ENCODE measurements around the gene DYNC1LI2. TPM values are rescaled to one million over a fixed set of nuclear protein-coding genes. Genes with fewer than 3 reads are reported as not detected.

Gene DYNC1LI2
- total and polyA plus RNA-seq, 5 experiments from 2014 or later, result 25.7 to 95.2 (median 37.3) TPM

DNA sequence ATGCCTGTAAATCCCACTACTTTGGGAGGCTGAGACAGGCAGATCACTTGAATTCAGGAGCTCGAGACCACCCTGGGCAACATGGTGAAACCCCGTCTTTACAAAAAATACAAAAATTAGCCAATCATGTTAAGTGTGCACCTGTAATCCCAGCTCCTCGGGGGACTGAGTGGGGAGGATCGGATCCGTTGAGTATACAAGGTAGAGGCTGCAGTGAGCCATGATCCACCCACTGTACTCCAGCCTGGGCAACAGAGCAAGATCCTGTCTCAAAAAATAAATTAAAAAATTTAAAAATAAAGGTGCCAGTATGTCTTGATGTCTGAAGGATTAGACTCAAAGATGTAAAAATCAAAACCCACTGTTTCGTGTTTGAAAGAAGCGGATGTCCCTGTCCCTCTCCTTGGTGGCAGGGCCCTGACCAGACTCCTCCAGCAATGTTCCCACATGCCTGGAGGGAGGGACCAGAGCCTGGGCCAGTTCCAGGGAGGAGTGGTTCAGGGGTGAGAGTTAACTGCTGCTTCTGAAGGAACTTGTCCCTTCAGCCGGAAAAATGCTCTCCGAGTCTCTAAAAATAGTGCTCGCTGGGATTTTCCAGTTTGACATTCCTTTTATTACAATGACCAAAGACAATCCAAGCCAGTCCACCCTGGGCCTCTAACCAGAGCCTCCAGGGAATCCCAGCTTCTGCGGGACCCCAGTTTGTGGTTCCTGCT, 45.5 kb downstream of the DYNC1LI2 start:
- Mint-ChIP-seq H3K9me3 (no peaks in the 10 kb centered on the region), H3K36me3 (no peaks in the 10 kb centered on the region), H3K4me3 (no peak overlapping the region), H3K4me1 (no peaks in the 10 kb centered on the region), H3K27me3 (peaks cover 7 to 15% (median 11%) of the 10 kb centered on the region in 5 donors), H3K27ac (peak overlapping the region in 1 of 10 donors; percentile 13)
- DNase-seq (no peak), ATAC-seq (no peak)
- POLR2A ChIA-PET, result no interaction called here

DNA sequence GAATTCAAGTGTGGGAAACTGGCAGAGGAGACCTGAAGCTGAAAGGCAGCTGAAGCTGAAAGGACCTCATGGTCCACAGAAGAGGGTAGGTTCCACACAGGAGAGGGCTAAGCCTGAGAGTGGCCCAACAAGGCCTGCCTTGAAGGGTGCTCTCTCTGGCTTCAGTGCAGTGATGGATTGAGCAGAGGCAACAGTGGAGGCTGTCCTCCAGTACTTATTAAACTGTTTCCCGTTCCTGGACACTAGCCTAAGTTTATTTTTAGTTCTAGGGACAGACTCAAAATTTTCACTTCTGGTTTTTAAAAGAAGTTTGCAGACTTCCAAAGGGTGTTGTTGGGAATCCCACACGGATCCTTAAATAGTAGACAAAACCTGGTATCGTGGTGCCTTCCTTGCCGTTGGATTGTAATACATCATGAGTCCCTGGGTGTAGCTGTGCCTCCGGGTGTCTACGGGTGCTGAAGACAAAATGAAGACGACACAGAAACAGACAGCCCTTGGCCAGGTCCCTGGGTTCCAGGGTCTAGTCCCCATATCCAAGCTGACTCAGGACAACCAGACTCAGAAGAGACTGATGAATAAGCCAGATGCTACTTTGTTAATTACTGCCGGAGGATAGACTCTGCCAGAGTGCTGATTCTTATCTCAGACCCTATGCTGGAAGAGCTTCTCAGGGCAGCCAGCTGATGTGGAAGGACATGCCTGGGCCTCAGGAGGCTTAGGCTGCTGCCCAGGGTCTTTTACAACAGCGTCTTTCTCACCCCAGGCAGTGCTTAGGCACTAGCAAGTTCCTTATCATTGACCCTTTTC, 47.8 kb downstream of the DYNC1LI2 start:
- H3K27ac Mint-ChIP-seq, result peak overlapping the region in 2 of 10 donors; percentile 33 to 43
- POLR2A ChIA-PET, result no interaction called here

DNA sequence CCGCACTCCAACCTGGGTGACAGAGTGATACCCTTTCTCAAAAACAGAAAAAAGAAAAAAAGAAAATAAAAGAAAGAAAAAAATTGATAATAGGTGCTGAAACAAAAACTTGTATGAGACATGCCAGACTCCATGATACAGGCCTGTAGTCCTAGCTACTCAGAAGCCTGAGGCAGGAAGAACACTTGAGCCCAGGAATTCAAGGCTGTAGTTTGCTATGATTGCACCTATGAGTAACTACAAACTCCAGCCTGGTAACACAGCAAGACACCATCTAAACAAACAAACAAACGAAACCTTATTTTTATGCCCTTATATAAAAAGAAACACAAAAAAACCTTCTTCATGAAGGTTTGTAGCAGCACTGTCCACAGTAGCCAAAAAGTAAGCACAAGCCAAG, 49.9 kb downstream of the DYNC1LI2 start:
- DNase-seq, result no peak
- no peaks in the 10 kb centered on the region for H3K36me3 Mint-ChIP-seq
- H3K4me1 Mint-ChIP-seq, result peaks cover 0 to 7% (median 2%) of the 10 kb centered on the region in 4 donors
- no peak overlapping the region for H3K4me3 Mint-ChIP-seq
- peaks cover 0 to 13% (median 4%) of the 10 kb centered on the region in 5 donors for H3K27me3 Mint-ChIP-seq
- H3K27ac Mint-ChIP-seq, result no peak overlapping the region
- H3K9me3 Mint-ChIP-seq, result no peaks in the 10 kb centered on the region
- no peak for ATAC-seq
- POLR2A ChIA-PET, result interaction anchor here (0.7 kb wide), 1 partner anchor 627 kb away, joined by 3 read pairs; no protein-coding TSS in a partner anchor

More for the DNA sequence above, 47.8 kb downstream of the DYNC1LI2 start:
- no peak for DNase-seq
- ATAC-seq, result no peak
- no peaks in the 10 kb centered on the region for H3K4me1 Mint-ChIP-seq
- H3K4me3 Mint-ChIP-seq, result no peak overlapping the region
- no peaks in the 10 kb centered on the region for H3K36me3 Mint-ChIP-seq
- no peaks in the 10 kb centered on the region for H3K9me3 Mint-ChIP-seq
- H3K27me3 Mint-ChIP-seq, result peaks cover 1 to 18% (median 8%) of the 10 kb centered on the region in 5 donors

DNA sequence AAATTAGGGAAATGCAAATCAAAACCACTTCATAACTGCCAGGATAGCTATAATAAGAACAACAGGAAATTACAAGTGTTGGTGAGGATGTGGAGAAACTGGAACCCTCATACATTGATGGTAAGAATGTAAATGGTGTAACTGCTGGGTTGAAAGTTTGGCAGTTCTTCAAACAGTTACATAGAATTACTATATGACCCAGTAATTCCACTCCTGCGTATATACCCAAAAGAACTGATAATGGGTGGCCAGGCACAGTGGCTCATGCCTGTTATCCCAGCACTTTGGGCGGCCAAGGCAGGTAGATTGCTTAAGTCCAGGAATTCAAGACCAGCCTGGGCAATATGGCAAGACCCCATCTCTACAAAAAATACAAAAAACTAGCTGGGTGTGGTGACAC, 50.4 kb downstream of the DYNC1LI2 start:
- H3K36me3 Mint-ChIP-seq, result no peaks in the 10 kb centered on the region
- no peak for DNase-seq
- POLR2A ChIA-PET, result interaction anchor here (0.7 kb wide), 1 partner anchor 628 kb away, joined by 3 read pairs; no protein-coding TSS in a partner anchor
- peaks cover 0 to 7% (median 2%) of the 10 kb centered on the region in 4 donors for H3K4me1 Mint-ChIP-seq
- no peak overlapping the region for H3K27ac Mint-ChIP-seq
- ATAC-seq, result no peak
- H3K4me3 Mint-ChIP-seq, result no peak overlapping the region
- H3K9me3 Mint-ChIP-seq, result no peaks in the 10 kb centered on the region
- H3K27me3 Mint-ChIP-seq, result peaks cover 0 to 11% (median 4%) of the 10 kb centered on the region in 5 donors

DNA sequence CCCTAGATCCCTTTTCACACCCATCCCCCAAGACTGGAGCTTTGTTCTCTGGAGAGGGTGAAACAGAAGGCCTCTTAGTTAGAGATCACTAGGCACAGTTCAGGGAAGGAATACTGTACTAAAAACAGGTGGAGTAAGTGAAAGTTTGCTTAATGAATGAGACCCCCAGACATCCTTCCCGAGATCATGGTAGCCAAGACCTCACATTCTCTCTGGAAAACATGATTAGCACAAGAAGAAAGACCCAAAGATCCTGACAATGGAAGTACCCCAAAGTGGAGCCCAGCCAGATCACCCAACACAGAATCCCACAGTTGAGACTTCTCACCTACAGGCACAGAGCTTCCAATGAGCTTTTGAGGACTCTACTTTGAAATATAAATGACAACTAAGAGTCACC, 51.5 kb downstream of the DYNC1LI2 start:
- Mint-ChIP-seq H3K27me3 (peaks cover 0 to 11% (median 1%) of the 10 kb centered on the region in 5 donors), H3K4me1 (peaks cover 5 to 17% (median 12%) of the 10 kb centered on the region in 4 donors), H3K4me3 (peak overlapping the region in 1 of 10 donors; percentile 61), H3K27ac (no peak overlapping the region), H3K9me3 (no peaks in the 10 kb centered on the region), H3K36me3 (no peaks in the 10 kb centered on the region)
- ATAC-seq (no peak), DNase-seq (no peak)
- POLR2A ChIA-PET, result interaction anchor here (0.7 kb wide), 1 partner anchor 16 kb away, joined by 3 read pairs; no protein-coding TSS in a partner anchor

DNA sequence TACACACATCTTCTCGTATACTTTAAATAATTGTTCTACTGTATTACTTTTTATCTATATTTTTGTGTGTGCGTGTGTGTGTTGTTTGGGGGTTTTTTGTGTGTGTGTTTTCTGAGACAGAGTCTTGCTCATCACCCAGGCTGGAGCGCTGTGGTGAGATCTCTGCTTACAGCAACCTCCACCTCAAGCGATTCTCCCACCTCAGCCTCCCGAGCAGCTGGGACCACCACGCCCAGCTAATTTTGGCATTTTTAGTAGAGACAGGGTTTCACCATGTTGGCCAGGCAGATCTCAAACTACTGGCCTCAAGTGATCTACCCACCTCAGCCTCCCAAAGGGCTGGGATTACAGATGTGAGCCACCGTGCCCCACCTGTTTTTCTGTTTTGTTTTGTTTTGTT, 53.4 kb downstream of the DYNC1LI2 start:
- DNase-seq, result no peak
- Mint-ChIP-seq H3K36me3 (no peaks in the 10 kb centered on the region), H3K9me3 (no peaks in the 10 kb centered on the region), H3K27ac (no peak overlapping the region), H3K27me3 (peaks cover 0 to 9% (median under 1%) of the 10 kb centered on the region in 5 donors), H3K4me3 (peak overlapping the region in 9 of 10 donors; percentile 23 to 90 (median 74)), H3K4me1 (peaks cover 6 to 19% (median 16%) of the 10 kb centered on the region in 4 donors)
- ATAC-seq, result no peak
- POLR2A ChIA-PET, result no interaction called here

DNA sequence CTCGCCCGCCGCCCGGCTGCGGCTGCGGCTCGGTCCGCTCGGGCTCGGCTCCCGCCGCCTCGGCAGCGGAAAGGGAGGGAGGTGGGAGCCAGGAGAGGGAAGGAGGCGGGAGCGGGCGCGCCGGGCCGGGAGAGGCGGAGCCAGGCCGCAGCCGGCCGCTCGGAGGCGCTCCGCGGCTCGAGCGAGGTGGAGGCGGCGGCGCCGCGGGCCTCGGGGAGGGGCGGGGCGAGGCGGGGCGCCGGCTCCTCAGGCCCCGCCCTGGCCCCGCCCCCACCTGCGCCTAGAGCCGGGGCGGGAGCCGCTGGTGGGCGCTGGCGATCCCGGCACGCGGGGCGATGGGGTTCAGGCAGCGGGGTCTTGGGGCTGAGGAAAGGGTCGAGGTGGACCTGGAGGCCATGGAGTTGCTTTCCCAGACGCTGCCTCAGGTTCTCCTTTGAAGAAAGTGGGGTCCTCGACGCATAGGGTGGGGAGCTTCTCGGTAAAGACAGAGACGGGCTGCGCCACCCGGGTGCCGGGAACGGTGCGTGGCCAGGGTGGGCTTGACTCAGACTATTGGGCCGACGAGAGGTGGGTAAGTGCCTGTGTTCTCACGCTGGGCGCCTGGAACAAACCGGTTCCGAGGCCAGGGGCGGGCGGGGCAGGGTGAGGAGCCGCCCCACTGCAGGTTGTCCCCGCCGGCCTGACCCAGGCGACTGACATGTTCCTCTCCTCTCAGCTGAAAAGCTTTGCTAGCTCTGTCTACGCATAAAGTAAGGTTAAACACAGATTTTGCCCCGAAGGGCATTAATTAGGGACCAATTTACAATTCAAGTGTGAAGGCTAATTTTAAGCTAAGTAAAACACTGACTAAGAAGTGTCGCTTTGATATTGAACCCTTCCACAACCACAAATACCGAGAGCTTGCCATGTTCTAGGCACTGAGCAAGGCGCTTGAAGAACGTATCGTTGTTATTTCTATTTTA, 54.5 kb downstream of the DYNC1LI2 start, which contains the start of gene CMTM4:
CMTM4 (minus strand) TSS at position 75 of the 962 bp plus-strand sequence. CDS start 218 bp downstream, outside the sequence.
- H3K4me1 Mint-ChIP-seq, result peaks cover 6 to 19% (median 16%) of the 10 kb centered on the region in 4 donors
- ATAC-seq (peak; percentile 87 to 89), DNase-seq (peak; percentile 46 to 91 (median 76))
- H3K27ac Mint-ChIP-seq, result peak within 1 kb of the TSS; percentile 15 to 87 (median 72)
- POLR2A ChIA-PET, result interaction anchor here (0.5 kb wide), 1 partner anchor 41 kb away, joined by 3 read pairs; no protein-coding TSS in a partner anchor
- no peaks in the 10 kb centered on the region for H3K9me3 Mint-ChIP-seq
- peaks cover 0 to 9% (median 0%) of the 10 kb centered on the region in 5 donors for H3K27me3 Mint-ChIP-seq
- no peaks in the 10 kb centered on the region for H3K36me3 Mint-ChIP-seq
- H3K4me3 Mint-ChIP-seq, result peak within 1 kb of the TSS; percentile 79 to 90 (median 85)

DNA sequence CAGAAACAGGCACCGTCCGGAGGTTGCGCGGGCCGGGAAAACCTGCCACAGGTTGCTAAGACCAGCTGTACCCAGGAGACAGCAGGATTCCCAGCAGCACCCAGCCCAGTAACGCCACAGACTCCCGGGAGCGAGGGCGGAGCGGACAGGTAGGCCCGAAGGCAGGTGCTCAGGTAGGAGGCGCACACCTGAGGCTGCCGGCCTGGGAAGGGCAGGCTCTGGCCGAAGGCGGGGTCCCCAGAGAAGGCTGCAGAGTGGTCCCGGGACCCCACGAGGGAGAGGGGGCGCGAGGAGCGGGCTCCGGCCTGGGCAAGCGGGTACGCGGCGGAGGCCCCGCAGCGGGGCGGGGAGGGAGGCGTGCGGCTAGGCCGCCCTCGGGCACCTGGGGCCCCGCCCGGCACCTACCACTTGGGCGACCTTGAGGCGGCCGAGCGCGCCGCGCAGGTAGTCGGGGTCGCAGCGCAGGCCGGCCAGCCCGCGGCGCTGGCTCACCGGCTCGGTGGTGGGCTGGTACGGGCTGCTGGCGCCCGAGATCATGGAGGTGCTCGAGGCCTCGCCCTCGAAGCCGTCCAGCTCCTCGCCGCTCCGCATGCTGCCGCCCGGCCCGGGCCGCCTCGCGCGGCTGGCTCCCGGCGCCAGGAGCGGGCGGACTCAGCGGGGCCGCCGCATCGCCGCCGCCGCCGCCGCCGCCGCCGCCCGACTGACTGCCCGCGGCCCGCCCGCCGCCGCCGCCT, 55.3 kb downstream of the DYNC1LI2 start:
- peaks cover 0 to 9% (median 0%) of the 10 kb centered on the region in 5 donors for H3K27me3 Mint-ChIP-seq
- peak overlapping the region; percentile 77 to 90 (median 82) for H3K4me3 Mint-ChIP-seq
- ATAC-seq, result peak; percentile 44 to 53
- peak in 5 of 10 donors; percentile 6 to 33 (median 16) for DNase-seq
- H3K27ac Mint-ChIP-seq, result peak overlapping the region in 7 of 10 donors; percentile 34 to 87 (median 62)
- POLR2A ChIA-PET, result interaction anchor here (0.5 to 1.1 kb wide), 4 partner anchors 11 to 92 kb away, joined by 3 read pairs; partner anchors contain the start of genes CMTM3 and DYNC1LI2
- H3K9me3 Mint-ChIP-seq, result no peaks in the 10 kb centered on the region
- H3K36me3 Mint-ChIP-seq, result no peaks in the 10 kb centered on the region
- H3K4me1 Mint-ChIP-seq, result peaks cover 6 to 19% (median 16%) of the 10 kb centered on the region in 4 donors

DNA sequence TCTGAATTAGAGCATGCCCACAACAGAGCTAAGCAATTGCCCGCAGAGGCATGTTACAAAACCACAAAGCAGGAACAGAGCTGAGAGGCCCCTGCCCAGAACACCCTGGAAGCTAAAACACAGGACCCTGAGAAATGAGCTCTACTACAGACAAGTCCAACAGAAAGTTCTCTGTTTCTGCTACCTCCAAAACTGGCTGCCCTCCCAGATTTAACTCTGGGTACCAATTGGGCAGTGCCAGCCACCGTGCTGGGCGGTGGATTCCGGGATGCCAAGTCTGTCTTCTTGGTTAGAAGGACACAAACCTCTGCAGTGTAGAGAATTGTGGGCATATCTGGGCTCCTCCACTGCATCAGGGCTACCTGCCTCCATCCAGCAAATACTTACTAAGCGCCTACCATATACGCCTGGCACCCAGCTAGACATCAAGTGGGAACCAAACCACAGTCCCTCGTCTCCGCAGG, 55.9 kb downstream of the DYNC1LI2 start:
- H3K27ac Mint-ChIP-seq, result peak overlapping the region in 8 of 10 donors; percentile 34 to 87 (median 74)
- no peaks in the 10 kb centered on the region for H3K9me3 Mint-ChIP-seq
- peak in 5 of 10 donors; percentile 10 to 25 (median 24) for DNase-seq
- peak overlapping the region; percentile 77 to 90 (median 82) for H3K4me3 Mint-ChIP-seq
- H3K27me3 Mint-ChIP-seq, result peaks cover 0 to 9% (median 0%) of the 10 kb centered on the region in 5 donors
- H3K4me1 Mint-ChIP-seq, result peaks cover 6 to 19% (median 16%) of the 10 kb centered on the region in 4 donors
- POLR2A ChIA-PET, result interaction anchor here (0.8 to 1.1 kb wide), 3 partner anchors 10 to 91 kb away, joined by 3 read pairs; partner anchors contain the start of genes CMTM3 and DYNC1LI2
- ATAC-seq, result peak in 1 of 2 donors; percentile 8
- no peaks in the 10 kb centered on the region for H3K36me3 Mint-ChIP-seq

DNA sequence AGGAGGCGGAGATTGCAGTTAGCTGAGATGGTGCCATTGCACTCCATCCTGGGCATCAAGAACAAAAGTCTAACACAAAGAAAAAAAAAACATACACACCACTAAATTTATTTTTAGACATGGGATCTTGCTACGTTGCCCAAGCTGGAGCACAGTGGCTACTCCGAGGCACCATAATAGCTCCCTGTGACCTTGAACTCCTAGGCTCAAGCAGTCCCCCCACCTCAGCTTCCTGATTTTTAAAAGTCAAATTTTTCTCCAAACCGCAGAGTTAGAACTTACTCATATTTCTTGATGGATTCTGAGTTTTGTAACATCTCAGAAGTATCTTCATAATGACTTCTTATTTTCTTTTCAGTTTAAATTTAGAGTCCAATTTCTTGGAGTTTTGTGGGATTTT, 58.3 kb downstream of the DYNC1LI2 start:
- POLR2A ChIA-PET, result no interaction called here
- DNase-seq (no peak), ATAC-seq (no peak)
- no peaks in the 10 kb centered on the region for H3K36me3 Mint-ChIP-seq
- H3K27ac Mint-ChIP-seq, result no peak overlapping the region
- H3K4me3 Mint-ChIP-seq, result no peak overlapping the region
- H3K9me3 Mint-ChIP-seq, result no peaks in the 10 kb centered on the region
- H3K27me3 Mint-ChIP-seq, result peaks cover 0 to 9% (median 0%) of the 10 kb centered on the region in 5 donors
- peaks cover 6 to 19% (median 16%) of the 10 kb centered on the region in 4 donors for H3K4me1 Mint-ChIP-seq

DNA sequence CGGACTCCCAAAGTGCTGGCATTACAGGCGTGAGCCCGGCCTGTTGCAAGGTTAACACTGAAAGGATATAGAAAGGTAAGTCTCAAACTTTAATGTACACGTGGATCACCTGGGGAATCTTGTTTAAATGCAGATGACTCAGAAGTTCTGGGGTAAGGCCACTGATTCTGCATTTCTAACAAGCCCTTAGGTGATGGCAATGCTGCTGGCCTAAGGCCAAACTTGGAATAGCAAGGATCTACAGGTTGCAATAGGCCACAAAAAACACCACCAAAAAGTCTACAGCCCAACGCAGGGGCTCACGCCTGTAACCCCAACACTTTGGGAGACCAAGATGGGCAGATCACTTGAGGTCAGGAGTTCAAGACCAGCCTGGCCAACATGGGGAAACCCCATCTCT, 59.1 kb downstream of the DYNC1LI2 start:
- Mint-ChIP-seq H3K4me3 (no peak overlapping the region), H3K4me1 (peaks cover 6 to 18% (median 15%) of the 10 kb centered on the region in 4 donors), H3K27me3 (peaks cover 0 to 9% (median 0%) of the 10 kb centered on the region in 5 donors), H3K27ac (no peak overlapping the region), H3K9me3 (no peaks in the 10 kb centered on the region), H3K36me3 (no peaks in the 10 kb centered on the region)
- POLR2A ChIA-PET, result no interaction called here
- ATAC-seq (no peak), DNase-seq (no peak)

Data from naive thymus-derived CD8-positive, alpha-beta T cell (primary cell).